HCT116 (cell line): Measurements from ENCODE around the gene CEACAM6. TPM values are rescaled to one million over a fixed set of nuclear protein-coding genes. Genes with fewer than 3 reads are reported as not detected.

Source experiments
- ATAC-seq: fragments of 200-7000 bp; cut with Tn5 transposase; 2 replicates; pipeline ENCODE4 v1.9.1; 2020; ENCODE audit warnings: mild to moderate bottlenecking, moderate library complexity
- BruUV-seq: library from RNA; stranded (reverse); fragments of 400-500 nt; replicated peaks from 2 replicates; lab custom pipeline; 2021; lab: Mats Ljungman, UMichigan
- CTCF ChIA-PET: fragments of 300-600 bp; sonication (Branson Sonifier 250); formaldehyde crosslinking; loops from one replicate; lab custom pipeline; 2021; ENCODE audit warnings: antibody characterized with exemption; lab: Charles Lee
- POLR2A ChIA-PET: fragments of 300-600, 350-600 bp; sonication (Branson Sonifier 250); formaldehyde crosslinking; loops from one replicate; lab custom pipeline; 2021; ENCODE audit warnings: antibody characterized with exemption; lab: Charles Lee
- RAD21 ChIA-PET, 2 experiments: fragments of 300-600 bp; sonication (Branson Sonifier 250); formaldehyde crosslinking; loops; one replicate each; lab custom pipeline; 2023; ENCODE audit warnings: low total read pairs in 2 of 2; ENCODE audit not compliant: uncharacterized antibody in 2 of 2, unreplicated experiment in 2 of 2, low non-redundant PET in 1 of 2; lab: Charles Lee
- DNase-seq: peaks from one replicate; pipeline ENCODE4 v3.0.0-alpha.2; 2010; ENCODE audit warnings: low read depth, low spot score
- H2AFZ ChIP-seq: fragments of 200-600 bp; shearing (Covaris generic), sonication (generic); 2 replicates; pipeline ENCODE4 v1.6.1; 2017; ENCODE audit warnings: low read depth, mixed run types, mixed read lengths, antibody characterized with exemption, low read length; ENCODE audit not compliant: poor library complexity, severe bottlenecking
- H3K27ac ChIP-seq: 2 replicates; pipeline ENCODE4 v1.5.1; 2012; ENCODE audit warnings: low read depth, low read length
- H3K27me3 ChIP-seq: fragments of 200-600 bp; sonication (generic); 2 replicates; pipeline ENCODE4 v1.6.1; 2016; ENCODE audit warnings: mixed run types, low read length, mixed read lengths; ENCODE audit not compliant: insufficient read depth
- H3K36me3 ChIP-seq, 2 experiments: fragments of 200-500 bp in 1 of 2; fragments of 200-600 bp in 1 of 2; sonication (Bioruptor generic) in 1 of 2; sonication (generic) in 1 of 2; 2 replicates each; pipeline versions ENCODE4 v1.5.1 to v1.6.1; 2014 to 2016; ENCODE audit warnings: low read length in 2 of 2, inconsistent platforms in 1 of 2, mixed read lengths in 1 of 2, mixed run types in 1 of 2; ENCODE audit not compliant: insufficient read depth in 2 of 2, control insufficient read depth in 1 of 2
- H3K4me1 ChIP-seq, 2 experiments: fragments of 200-600 bp in 1 of 2; sonication (generic) in 1 of 2; 2 replicates each; pipeline versions ENCODE4 v1.5.1 to v1.6.1; 2012 to 2017; ENCODE audit warnings: low read length in 2 of 2, inconsistent platforms in 1 of 2, mild to moderate bottlenecking in 1 of 2, mixed read lengths in 1 of 2, mixed run types in 1 of 2, moderate library complexity in 1 of 2; ENCODE audit not compliant: insufficient read depth in 2 of 2, control insufficient read depth in 1 of 2
- H3K4me2 ChIP-seq: fragments of 200-600 bp; sonication (generic); 2 replicates; pipeline ENCODE4 v1.6.1; 2017; ENCODE audit warnings: mixed run types, low read length, mixed read lengths
- H3K4me3 ChIP-seq, 2 experiments: fragments of 200-600 bp in 1 of 2; sonication (generic) in 1 of 2; replicated peaks in 1 of 2; 2 replicates each; pipeline ENCODE4 v1.5.1; 2011 to 2016; ENCODE audit warnings: low read length in 2 of 2, control low read depth in 1 of 2, low read depth in 1 of 2, mild to moderate bottlenecking in 1 of 2, mixed read lengths in 1 of 2, mixed run types in 1 of 2
- H3K79me2 ChIP-seq: fragments of 200-600 bp; sonication (generic); 2 replicates; pipeline ENCODE4 v1.6.1; 2017; ENCODE audit warnings: mild to moderate bottlenecking, mixed run types, low read length, moderate library complexity, mixed read lengths; ENCODE audit not compliant: insufficient read depth
- H3K9ac ChIP-seq: fragments of 200-600 bp; sonication (generic); 2 replicates; pipeline ENCODE4 v1.6.1; 2016; ENCODE audit warnings: low read length, mixed read lengths
- H3K9me2 ChIP-seq: fragments of 200-600 bp; sonication (generic), shearing (Covaris generic); 2 replicates; pipeline ENCODE4 v1.6.1; 2017; ENCODE audit warnings: mixed run types, mild to moderate bottlenecking, moderate library complexity; ENCODE audit not compliant: insufficient read depth
- H3K9me3 ChIP-seq, 2 experiments: fragments of 200-500 bp in 1 of 2; fragments of 200-600 bp in 1 of 2; sonication (Bioruptor generic) in 1 of 2; sonication (generic) in 1 of 2; 2 replicates each; pipeline ENCODE4 v1.6.1; 2014 to 2017; ENCODE audit warnings: low read length in 2 of 2, mixed read lengths in 2 of 2, inconsistent platforms in 1 of 2, low read depth in 1 of 2, mild to moderate bottlenecking in 1 of 2, mixed run types in 1 of 2, moderate library complexity in 1 of 2; ENCODE audit not compliant: control insufficient read depth in 1 of 2, insufficient read depth in 1 of 2
- H4K20me1 ChIP-seq: fragments of 200-600 bp; sonication (generic), shearing (Covaris generic); 2 replicates; pipeline ENCODE4 v1.6.1; 2017; ENCODE audit warnings: mixed run types, mild to moderate bottlenecking, moderate library complexity; ENCODE audit not compliant: insufficient read depth
- CBX3 ChIP-seq: IDR thresholded peaks from 2 replicates; pipeline ENCODE4 v1.6.1; 2012; ENCODE audit warnings: low read depth
- EGR1 ChIP-seq: IDR thresholded peaks from 2 replicates; pipeline ENCODE4 v1.6.1; 2012; ENCODE audit warnings: low read depth
- ELF1 ChIP-seq: IDR thresholded peaks from 2 replicates; pipeline ENCODE4 v1.6.1; 2012; ENCODE audit warnings: low read depth, borderline replicate concordance
- EZH2 ChIP-seq: fragments of 200-600 bp; sonication (generic); IDR thresholded peaks from 2 replicates; pipeline ENCODE4 v1.6.1; 2017; ENCODE audit warnings: antibody characterized with exemption, mixed run types
- FOSL1 ChIP-seq: IDR thresholded peaks from 2 replicates; pipeline ENCODE4 v1.6.1; 2012; ENCODE audit warnings: low read depth
- JUND ChIP-seq: IDR thresholded peaks from 2 replicates; pipeline ENCODE4 v1.6.1; 2012
- RAD21 ChIP-seq: IDR thresholded peaks from 2 replicates; pipeline ENCODE4 v1.6.1; 2012; ENCODE audit warnings: low read depth, mild to moderate bottlenecking
- SIN3A ChIP-seq: IDR thresholded peaks from 2 replicates; pipeline ENCODE4 v1.6.1; 2012; ENCODE audit warnings: low read depth
- SP1 ChIP-seq: IDR thresholded peaks from 2 replicates; pipeline ENCODE4 v1.6.1; 2012; ENCODE audit warnings: low read depth
- SRF ChIP-seq: IDR thresholded peaks from 2 replicates; pipeline ENCODE4 v1.6.1; 2012; ENCODE audit warnings: low read depth
- TCF7L2 ChIP-seq: IDR thresholded peaks from 2 replicates; pipeline ENCODE4 v1.7.0; 2011; ENCODE audit warnings: borderline replicate concordance, inconsistent platforms; ENCODE audit not compliant: insufficient read depth, insufficient read length; ENCODE audit errors: extremely low read depth
- YY1 ChIP-seq: IDR thresholded peaks from 2 replicates; pipeline ENCODE4 v1.6.1; 2011; ENCODE audit warnings: low read length, low read depth, moderate library complexity, mild to moderate bottlenecking; ENCODE audit not compliant: insufficient replicate concordance; ENCODE audit errors: extremely low read depth
- intact Hi-C: fragments of 100-400 bp; cut with micrococcal nuclease; formaldehyde crosslinking; loops from 2 replicates; pipeline ENCODE4 v1.10.0; 2022
- total RNA-seq: library from RNA; stranded (reverse); gene quantifications from one replicate; pipeline ENCODE4 v1.2.1, GENCODE V29; 2021; ENCODE audit not compliant: unreplicated experiment
- TF ChIP-seq, protein P1 (sequence below): IDR thresholded peaks from 2 replicates; pipeline ENCODE4 v1.6.1; 2012
- TF ChIP-seq, protein P2 (sequence below): IDR thresholded peaks from 2 replicates; pipeline ENCODE4 v1.6.1; 2012

The CEACAM6 gene
- total RNA-seq, 1 experiment from 2014 or later = 0.59 TPM

DNA sequence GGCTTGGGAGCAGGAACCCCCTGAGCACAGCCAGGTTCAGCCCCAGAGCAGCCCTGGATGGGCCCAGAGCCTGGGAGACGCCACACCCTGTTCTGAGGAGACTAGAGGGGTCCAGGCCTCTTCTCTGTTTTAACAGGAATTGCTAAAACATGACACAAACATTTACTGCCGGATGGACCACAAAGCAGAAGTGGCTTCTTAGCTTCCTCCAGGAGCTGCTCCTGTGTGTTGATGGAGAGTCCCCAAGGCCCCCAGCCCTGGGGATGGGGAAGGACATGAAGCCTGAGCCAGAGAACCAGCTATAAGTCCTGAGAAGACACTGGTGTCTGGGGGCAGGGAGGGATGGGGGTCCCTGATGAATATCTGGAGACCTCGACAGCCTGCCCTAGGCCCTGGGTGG, 55.7 kb downstream of the CEACAM6 start:
- no peaks in the 10 kb centered on the region for H3K9me2 ChIP-seq
- ChIA-PET POLR2A (no interaction called here), CTCF (interaction anchor here (1.6 to 2.0 kb wide), 2 partner anchors 16 to 18 kb away, joined by 6 to 7 read pairs; no protein-coding TSS in a partner anchor), RAD21 (no interaction called here)
- H3K4me2 ChIP-seq = no peak overlapping the region
- H3K9me3 ChIP-seq = no peaks in the 10 kb centered on the region
- H3K4me1 ChIP-seq = no peaks in the 10 kb centered on the region
- no peak overlapping the region for H3K4me3 ChIP-seq
- TF ChIP-seq YY1 (no peak), SRF (no peak), FOSL1 (no peak), JUND (no peak), EGR1 (no peak), SIN3A (no peak), CBX3 (no peak), RAD21 (no peak), SP1 (no peak), ELF1 (no peak), TCF7L2 (no peak), EZH2 (no peak)
- TF ChIP-seq, protein P1, sequence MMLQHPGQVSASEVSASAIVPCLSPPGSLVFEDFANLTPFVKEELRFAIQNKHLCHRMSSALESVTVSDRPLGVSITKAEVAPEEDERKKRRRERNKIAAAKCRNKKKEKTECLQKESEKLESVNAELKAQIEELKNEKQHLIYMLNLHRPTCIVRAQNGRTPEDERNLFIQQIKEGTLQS = no peak
- TF ChIP-seq, protein P2, sequence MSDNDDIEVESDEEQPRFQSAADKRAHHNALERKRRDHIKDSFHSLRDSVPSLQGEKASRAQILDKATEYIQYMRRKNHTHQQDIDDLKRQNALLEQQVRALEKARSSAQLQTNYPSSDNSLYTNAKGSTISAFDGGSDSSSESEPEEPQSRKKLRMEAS = no peak
- H2AFZ ChIP-seq = no peak overlapping the region
- DNase-seq = no peak
- H3K27ac ChIP-seq = no peak overlapping the region
- H3K9ac ChIP-seq = no peak overlapping the region
- ATAC-seq = no peak
- peaks cover 4% of the 10 kb centered on the region; the same call in 1 of the 2 replicates for H3K27me3 ChIP-seq
- BruUV-seq = no TSS peak
- no peaks in the 10 kb centered on the region for H3K36me3 ChIP-seq
- intact Hi-C loops = no loop called here
- H4K20me1 ChIP-seq = no peaks in the 10 kb centered on the region
- no peaks in the 10 kb centered on the region for H3K79me2 ChIP-seq
